A549 (cell line): ENCODE data around the gene RNASE2. TPM values are rescaled to one million over a fixed set of nuclear protein-coding genes. Genes with fewer than 3 reads are reported as not detected.

Experiments used
- ATAC-seq, 2 experiments: fragments of 200-7000 bp in 1 of 2; fragments of >200 bp in 1 of 2; cut with Nextera tagmentation in 1 of 2; cut with Tn5 transposase in 1 of 2; 3 replicates each; pipeline versions ENCODE4 v1.8.0 to v1.9.1; 2018 to 2020; ENCODE audit warnings: mild to moderate bottlenecking in 1 of 2, moderate library complexity in 1 of 2
- CTCF ChIA-PET: fragments of 300-600 bp; sonication (Branson Sonifier 250); formaldehyde crosslinking; extraction: SDS; loops from one replicate; lab custom pipeline; 2021; ENCODE audit warnings: antibody characterized with exemption, inconsistent platforms; lab: Yijun Ruan, JAX
- POLR2A ChIA-PET: fragments of 350-600 bp; formaldehyde crosslinking; extraction: SDS; loops from one replicate; lab custom pipeline; 2021; ENCODE audit warnings: antibody characterized with exemption, inconsistent platforms; lab: Yijun Ruan, JAX
- DNase-seq, 2 experiments: peaks; one replicate each; pipeline versions ENCODE4 v3.0.0 to v3.0.0-alpha.2; 2011 to 2016; ENCODE audit warnings: low read depth in 1 of 2, low spot score in 1 of 2
- FAIRE-seq: peaks from 2 replicates; lab custom pipeline; 2011; peaks lifted over from hg19 to GRCh38; lab: Jason Lieb, UNC
- H3K27ac ChIP-seq, 2 experiments: fragments of >200 bp; sonication (Bioruptor Twin); formaldehyde crosslinking; 3 replicates each; pipeline ENCODE4 v1.5.1; 2016 to 2017
- H3K4me1 ChIP-seq: fragments of >200 bp; sonication (Bioruptor Twin); formaldehyde crosslinking; 3 replicates; pipeline ENCODE4 v1.6.1; 2016
- H3K4me2 ChIP-seq: fragments of >200 bp; sonication (Bioruptor Twin); formaldehyde crosslinking; 3 replicates; pipeline ENCODE4 v1.6.1; 2016
- H3K4me3 ChIP-seq: fragments of >200 bp; sonication (Bioruptor Twin); formaldehyde crosslinking; 3 replicates; pipeline ENCODE4 v1.5.1; 2016
- H3K9me3 ChIP-seq: fragments of >200 bp; sonication (Bioruptor Twin); formaldehyde crosslinking; 3 replicates; pipeline ENCODE4 v1.6.1; 2016
- BCL3 ChIP-seq: fragments of >200 bp; sonication (Bioruptor Twin); formaldehyde crosslinking; IDR thresholded peaks from 3 replicates; pipeline ENCODE4 v1.6.1; 2016
- CEBPB ChIP-seq, 2 experiments: fragments of >200 bp in 1 of 2; sonication (Bioruptor Twin) in 1 of 2; formaldehyde crosslinking in 1 of 2; IDR thresholded peaks; 2 replicates each; pipeline ENCODE4 v1.6.1; 2012 to 2016
- CHD2 ChIP-seq: fragments of 150-350 bp; IDR thresholded peaks from 2 replicates; pipeline ENCODE4 v1.6.1; 2014; ENCODE audit warnings: low read length; ENCODE audit not compliant: partially characterized antibody
- CHD4 ChIP-seq: fragments of 200-600 bp; sonication (generic); IDR thresholded peaks from 2 replicates; pipeline ENCODE4 v1.6.1; 2016; ENCODE audit warnings: antibody characterized with exemption, mild to moderate bottlenecking, borderline replicate concordance
- CTCF ChIP-seq: fragments of >200 bp; sonication (Bioruptor Twin); formaldehyde crosslinking; IDR thresholded peaks from 3 replicates; pipeline ENCODE4 v1.5.1; 2016
- EHMT2 ChIP-seq: fragments of 200-600 bp; sonication (generic); IDR thresholded peaks from 2 replicates; pipeline ENCODE4 v1.6.1; 2016; ENCODE audit warnings: antibody characterized with exemption, low read depth, mild to moderate bottlenecking, moderate library complexity
- ELK1 ChIP-seq: fragments of 150-350 bp; IDR thresholded peaks from 2 replicates; pipeline ENCODE4 v1.6.1; 2014; ENCODE audit warnings: low read depth, mild to moderate bottlenecking, low read length
- FOSB ChIP-seq: fragments of 250-450 bp; sonication (Bioruptor Pico); IDR thresholded peaks from 2 replicates; pipeline ENCODE4 v1.5.0; 2020; ENCODE audit warnings: mild to moderate bottlenecking, moderate library complexity
- FOXS1 ChIP-seq: fragments of 250-450 bp; sonication (Bioruptor Pico); IDR thresholded peaks from 2 replicates; pipeline ENCODE4 v1.5.0; 2020; ENCODE audit warnings: mild to moderate bottlenecking, moderate library complexity
- GATA3 ChIP-seq: IDR thresholded peaks from 2 replicates; pipeline ENCODE4 v1.6.1; 2012; ENCODE audit warnings: borderline replicate concordance
- HOXB5 ChIP-seq: fragments of 250-450 bp; sonication (Bioruptor Pico); IDR thresholded peaks from 2 replicates; pipeline ENCODE4 v1.5.0; 2020; ENCODE audit warnings: mild to moderate bottlenecking, moderate library complexity
- KDM1A ChIP-seq: fragments of 200-600 bp; sonication (generic); IDR thresholded peaks from 2 replicates; pipeline ENCODE4 v1.6.1; 2016; ENCODE audit warnings: low read depth, mild to moderate bottlenecking
- MAZ ChIP-seq: fragments of 150-350 bp; IDR thresholded peaks from 2 replicates; pipeline ENCODE4 v1.6.1; 2014; ENCODE audit warnings: antibody characterized with exemption, low read depth, low read length, borderline replicate concordance
- NFE2L2 ChIP-seq: fragments of 150-350 bp; conservative IDR thresholded peaks from 2 replicates; pipeline ENCODE4 v1.6.1; 2014; ENCODE audit warnings: low read length
- NPAS2 ChIP-seq: fragments of 250-450 bp; sonication (Bioruptor Pico); IDR thresholded peaks from 2 replicates; pipeline ENCODE4 v1.8.0; 2022; ENCODE audit warnings: mild to moderate bottlenecking, moderate library complexity, borderline replicate concordance
- NR3C1 ChIP-seq: fragments of >200 bp; sonication (Bioruptor Twin); formaldehyde crosslinking; IDR thresholded peaks from 3 replicates; pipeline ENCODE4 v1.6.1; 2017
- POLR2AphosphoS2 ChIP-seq: conservative IDR thresholded peaks from 2 replicates; pipeline ENCODE4 v1.6.1; 2012; ENCODE audit warnings: low read length, improper control_type of control experiment, inconsistent platforms
- RARB ChIP-seq: fragments of 250-450 bp; sonication (Bioruptor Pico); IDR thresholded peaks from 2 replicates; pipeline ENCODE4 v1.8.0; 2021; ENCODE audit warnings: mild to moderate bottlenecking, moderate library complexity
- RCOR1 ChIP-seq: fragments of 150-350 bp; IDR thresholded peaks from 2 replicates; pipeline ENCODE4 v1.6.1; 2014; ENCODE audit warnings: antibody characterized with exemption, low read length, low read depth
- RFX5 ChIP-seq: fragments of 450-650 bp; IDR thresholded peaks from 2 replicates; pipeline ENCODE4 v1.7.1; 2014; ENCODE audit warnings: antibody characterized with exemption, mild to moderate bottlenecking, moderate library complexity
- SMC3 ChIP-seq: fragments of >200 bp; sonication (Bioruptor Twin); formaldehyde crosslinking; IDR thresholded peaks from 3 replicates; pipeline ENCODE4 v1.6.1; 2018; ENCODE audit warnings: inconsistent platforms
- WGBS: methylation state at CpG from one replicate; pipeline ENCODE4 v1.1.6; 2017; ENCODE audit errors: missing lambda C conversion rate; 5-methylcytosine and 5-hydroxymethylcytosine counted together
- polyA plus RNA-seq, 4 experiments: library from polyadenylated mRNA; depleted of rRNA in 3 of 4; stranded (reverse); fragments of >200 nt; fragmentation: RNase III in 1 of 4; extraction: RNeasy Plus Mini Kit Qiagen cat#74134 plus additional on column Dnase treatment in 1 of 4; gene quantifications; 2 replicates in 3 of 4; 3 replicates in 1 of 4; pipeline ENCODE4 v1.2.3, GENCODE V29; 2011 to 2017
- TF ChIP-seq, protein P1 (sequence below): fragments of 250-450 bp; sonication (Bioruptor Pico); IDR thresholded peaks from 2 replicates; pipeline ENCODE4 v1.5.0; 2020; ENCODE audit warnings: low read depth, mild to moderate bottlenecking, moderate library complexity

RNASE2 gene
- polyA plus RNA-seq, 2 of the 4 experiments (the other 2 are of a cell fraction), result not detected

- no peak overlapping the region for H3K27ac ChIP-seq
- TF ChIP-seq NPAS2 (CRISPR knock-in tag) (no peak), HOXB5 (CRISPR knock-in tag) (no peak), RCOR1 (no peak), MAZ (no peak), NFE2L2 (no peak)
- TF ChIP-seq, all 56 proteins: peak for 0
- no peak; a peak in 1 of 6 replicates for ATAC-seq
- ChIA-PET CTCF (interaction anchor here (1.6 to 10.9 kb wide), 4 partner anchors 17 to 142 kb away, joined by 3 to 185 read pairs (median 16); no protein-coding TSS in a partner anchor), POLR2A (no interaction called here)
- H3K4me3 ChIP-seq, result no peak overlapping the region
- 79% methylated on average over 4 of the region's 4 CpGs for WGBS
- no peak for FAIRE-seq
- H3K9me3 ChIP-seq, result no peaks in the 10 kb centered on the region
- no peak for DNase-seq
- no peak overlapping the region for H3K4me2 ChIP-seq
- no peaks in the 10 kb centered on the region for H3K4me1 ChIP-seq
Observed at GRCh38 chr14:20999591-20999990, 44.3 kb downstream of the RNASE2 start.

GRCh38 chr14:21001218-21001617 is 45.9 kb downstream of the RNASE2 start:
- no peaks in the 10 kb centered on the region for H3K4me1 ChIP-seq
- 72% methylated on average over 5 of the region's 7 CpGs for WGBS
- FAIRE-seq, result no peak
- H3K4me3 ChIP-seq, result no peak overlapping the region
- H3K27ac ChIP-seq, result no peak overlapping the region
- no peak for ATAC-seq
- no peak overlapping the region for H3K4me2 ChIP-seq
- TF ChIP-seq RFX5 (no peak), EHMT2 (no peak), KDM1A (no peak), CEBPB (IDR thresholded peaks at IDR 0.05) (no peak), BCL3 (no peak), CHD2 (no peak), FOSB (no peak), HOXB5 (CRISPR knock-in tag) (no peak), CHD4 (no peak), GATA3 (no peak), NR3C1 (no peak), CTCF (no peak), POLR2AphosphoS2 (no peak), RARB (CRISPR knock-in tag) (no peak), ELK1 (no peak), RCOR1 (no peak), SMC3 (no peak), FOXS1 (CRISPR knock-in tag) (no peak)
- TF ChIP-seq, protein P1, sequence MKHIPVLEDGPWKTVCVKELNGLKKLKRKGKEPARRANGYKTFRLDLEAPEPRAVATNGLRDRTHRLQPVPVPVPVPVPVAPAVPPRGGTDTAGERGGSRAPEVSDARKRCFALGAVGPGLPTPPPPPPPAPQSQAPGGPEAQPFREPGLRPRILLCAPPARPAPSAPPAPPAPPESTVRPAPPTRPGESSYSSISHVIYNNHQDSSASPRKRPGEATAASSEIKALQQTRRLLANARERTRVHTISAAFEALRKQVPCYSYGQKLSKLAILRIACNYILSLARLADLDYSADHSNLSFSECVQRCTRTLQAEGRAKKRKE, result no peak
- H3K9me3 ChIP-seq, result no peaks in the 10 kb centered on the region
- CTCF ChIA-PET, result interaction anchor here (0.9 to 10.9 kb wide), 5 partner anchors 16 to 91 kb away, joined by 3 to 185 read pairs (median 7); no protein-coding TSS in a partner anchor
- no peak for DNase-seq
- POLR2A ChIA-PET, result no interaction called here
